ENCODE results near the gene CCDC154. TPM values are rescaled to one million over a fixed set of nuclear protein-coding genes. Genes with fewer than 3 reads are reported as not detected.

Gene CCDC154
- polyA plus RNA-seq, 6 donors from 2014 or later = 0.16 to 0.26 TPM; not detected in 4

DNA sequence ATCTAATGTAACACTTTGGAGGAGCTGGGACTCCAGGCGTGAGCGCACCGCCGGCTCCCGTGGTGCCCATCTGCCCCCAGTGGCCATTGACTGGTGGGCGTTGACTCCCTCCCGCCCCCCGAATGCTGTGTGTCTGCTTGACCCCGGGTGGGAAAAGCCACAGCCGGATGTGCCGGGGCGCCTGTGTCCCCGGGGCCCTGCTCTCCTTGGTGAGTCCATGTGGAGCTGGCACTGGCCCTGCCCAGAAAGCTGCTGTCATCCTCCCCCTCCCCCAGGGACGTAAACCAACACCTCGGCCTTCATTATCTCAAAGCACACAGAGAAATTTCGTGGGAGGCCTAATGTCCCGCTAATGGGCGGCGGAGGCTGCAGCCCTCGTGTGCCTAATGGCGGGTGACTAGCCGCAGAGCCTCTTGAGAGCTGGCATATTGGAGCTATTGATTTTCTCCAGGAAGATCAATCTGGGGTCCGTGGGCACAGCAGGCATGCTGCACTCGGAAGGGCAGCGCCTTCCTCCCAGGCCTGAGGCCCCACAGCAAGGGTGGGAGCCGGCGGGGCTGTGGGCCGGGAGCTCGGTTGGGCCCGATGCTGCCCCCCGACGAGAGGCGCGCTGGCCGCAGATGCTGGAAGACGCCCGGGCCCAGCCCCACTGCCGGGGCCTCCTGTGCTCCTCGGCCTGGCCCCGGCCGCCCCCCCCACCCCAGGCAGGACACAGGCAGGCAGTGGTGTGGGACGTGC is 17.5 kb downstream of the CCDC154 start:
- no peaks in the 10 kb centered on the region for H3K36me3 Mint-ChIP-seq
- H3K9me3 Mint-ChIP-seq = no peaks in the 10 kb centered on the region
- DNase-seq (no peak), ATAC-seq (ENCODE audit: low read depth in 2 of 2) (no peak)
- H3K4me1 Mint-ChIP-seq = peaks cover 5 to 15% (median 8%) of the 10 kb centered on the region in 3 donors
- H3K27me3 Mint-ChIP-seq = no peaks in the 10 kb centered on the region
- H3K4me3 Mint-ChIP-seq = peak overlapping the region in 1 of 8 donors; percentile 21
- H3K27ac Mint-ChIP-seq = peak overlapping the region in 1 of 6 donors; percentile 33

DNA sequence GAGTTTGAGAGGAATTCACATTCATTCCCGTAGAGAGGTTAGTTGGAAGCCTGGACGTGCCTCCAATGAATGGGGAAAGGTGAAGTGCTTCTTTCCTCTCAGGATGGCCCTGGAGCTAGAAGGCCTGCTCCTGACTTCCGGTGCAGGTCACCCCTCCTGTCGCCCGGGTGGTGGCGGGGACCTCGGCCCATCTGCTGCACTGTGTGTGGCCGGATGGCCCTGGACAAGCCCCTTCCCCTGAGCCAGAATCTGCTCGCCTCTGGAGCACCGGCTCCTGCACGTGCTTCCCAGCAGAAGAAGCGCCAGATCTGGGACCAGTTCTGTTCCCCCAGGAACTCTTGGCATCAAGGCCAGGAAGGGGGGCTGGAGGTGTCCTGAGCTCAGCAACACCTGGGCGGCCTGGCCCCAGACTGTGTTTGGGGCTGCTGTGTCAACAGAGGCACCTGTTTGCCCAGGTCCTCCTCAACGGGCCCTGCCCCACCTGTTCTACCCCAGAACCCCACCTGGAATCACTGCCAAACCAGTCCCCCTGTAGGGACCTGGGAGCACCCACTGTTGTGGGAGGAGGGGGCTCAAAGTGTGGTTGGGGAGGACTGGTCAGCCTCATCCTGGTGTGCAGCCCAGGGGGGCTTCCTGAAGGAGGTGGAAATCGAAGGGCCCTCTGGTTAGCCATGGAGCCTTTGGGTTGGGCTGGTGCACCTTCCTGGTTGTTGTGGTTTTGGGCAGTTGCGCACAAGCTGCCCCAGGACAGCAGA is 18.6 kb downstream of the CCDC154 start:
- Mint-ChIP-seq H3K36me3 (no peaks in the 10 kb centered on the region), H3K27ac (peak overlapping the region in 1 of 6 donors; percentile 54), H3K4me3 (peak overlapping the region in 1 of 8 donors; percentile 42), H3K4me1 (peaks cover 11 to 22% (median 14%) of the 10 kb centered on the region in 3 donors), H3K27me3 (no peaks in the 10 kb centered on the region), H3K9me3 (no peaks in the 10 kb centered on the region)
- ATAC-seq (ENCODE audit: low read depth in 2 of 2) = no peak
- no peak for DNase-seq

- ATAC-seq (ENCODE audit: low read depth in 2 of 2) = no peak
- Mint-ChIP-seq H3K36me3 (no peaks in the 10 kb centered on the region), H3K27me3 (no peaks in the 10 kb centered on the region), H3K9me3 (no peaks in the 10 kb centered on the region), H3K4me1 (peaks cover 7 to 29% (median 14%) of the 10 kb centered on the region in 3 donors), H3K27ac (peak overlapping the region in 1 of 6 donors; percentile 62), H3K4me3 (peak overlapping the region in 1 of 8 donors; percentile 96)
- DNase-seq = no peak
Measured at GRCh38 chr16:1424028-1424427, 20.3 kb downstream of the CCDC154 start.

- DNase-seq (no peak), ATAC-seq (ENCODE audit: low read depth in 2 of 2) (no peak)
- Mint-ChIP-seq H3K4me1 (peaks cover 7 to 39% (median 14%) of the 10 kb centered on the region in 3 donors), H3K4me3 (peak overlapping the region in 7 of 8 donors; percentile 56 to 96 (median 94)), H3K27ac (peak overlapping the region in 4 of 6 donors; percentile 34 to 96 (median 74)), H3K36me3 (no peaks in the 10 kb centered on the region), H3K9me3 (no peaks in the 10 kb centered on the region), H3K27me3 (no peaks in the 10 kb centered on the region)
Measured at GRCh38 chr16:1422076-1422475, 22.3 kb downstream of the CCDC154 start.

- Mint-ChIP-seq H3K4me3 (peak overlapping the region; percentile 90 to 96 (median 96)), H3K27me3 (no peaks in the 10 kb centered on the region), H3K27ac (peak overlapping the region; percentile 33 to 97 (median 92)), H3K4me1 (peaks cover 7 to 43% (median 16%) of the 10 kb centered on the region in 3 donors), H3K36me3 (no peaks in the 10 kb centered on the region), H3K9me3 (no peaks in the 10 kb centered on the region)
- ATAC-seq (ENCODE audit: low read depth in 2 of 2) = no peak
- DNase-seq = no peak
Measured at GRCh38 chr16:1420111-1420539, 24.2 kb downstream of the CCDC154 start.

DNA sequence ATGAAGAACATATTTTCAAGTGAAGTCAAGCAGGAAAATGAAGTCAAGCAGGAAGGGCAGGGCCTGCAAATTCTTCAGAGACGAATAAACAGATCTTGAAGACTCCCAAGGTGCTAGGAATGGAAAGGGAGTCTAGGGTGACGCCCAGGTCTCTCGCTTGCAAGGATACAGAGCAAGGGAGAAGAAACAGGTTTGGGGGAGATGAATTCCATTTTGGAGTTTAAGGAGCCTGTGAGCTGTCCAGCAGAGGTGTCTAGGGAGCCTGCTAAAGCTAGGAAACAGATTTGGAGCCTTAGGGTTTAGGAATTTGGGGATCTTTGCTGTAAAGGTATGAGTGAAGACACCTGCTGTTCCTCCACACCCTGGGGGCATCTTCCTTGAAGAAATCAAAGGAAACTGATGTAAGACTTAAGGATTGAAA is 27.8 kb downstream of the CCDC154 start:
- ATAC-seq (ENCODE audit: low read depth in 2 of 2) (no peak), DNase-seq (no peak)
- H3K4me1 Mint-ChIP-seq = peaks cover 3 to 52% (median 13%) of the 10 kb centered on the region in 3 donors
- no peaks in the 10 kb centered on the region for H3K9me3 Mint-ChIP-seq
- H3K36me3 Mint-ChIP-seq = no peaks in the 10 kb centered on the region
- peak overlapping the region in 4 of 8 donors; percentile 39 to 72 (median 47) for H3K4me3 Mint-ChIP-seq
- no peaks in the 10 kb centered on the region for H3K27me3 Mint-ChIP-seq
- H3K27ac Mint-ChIP-seq = peak overlapping the region in 2 of 6 donors; percentile 72 to 90

DNA sequence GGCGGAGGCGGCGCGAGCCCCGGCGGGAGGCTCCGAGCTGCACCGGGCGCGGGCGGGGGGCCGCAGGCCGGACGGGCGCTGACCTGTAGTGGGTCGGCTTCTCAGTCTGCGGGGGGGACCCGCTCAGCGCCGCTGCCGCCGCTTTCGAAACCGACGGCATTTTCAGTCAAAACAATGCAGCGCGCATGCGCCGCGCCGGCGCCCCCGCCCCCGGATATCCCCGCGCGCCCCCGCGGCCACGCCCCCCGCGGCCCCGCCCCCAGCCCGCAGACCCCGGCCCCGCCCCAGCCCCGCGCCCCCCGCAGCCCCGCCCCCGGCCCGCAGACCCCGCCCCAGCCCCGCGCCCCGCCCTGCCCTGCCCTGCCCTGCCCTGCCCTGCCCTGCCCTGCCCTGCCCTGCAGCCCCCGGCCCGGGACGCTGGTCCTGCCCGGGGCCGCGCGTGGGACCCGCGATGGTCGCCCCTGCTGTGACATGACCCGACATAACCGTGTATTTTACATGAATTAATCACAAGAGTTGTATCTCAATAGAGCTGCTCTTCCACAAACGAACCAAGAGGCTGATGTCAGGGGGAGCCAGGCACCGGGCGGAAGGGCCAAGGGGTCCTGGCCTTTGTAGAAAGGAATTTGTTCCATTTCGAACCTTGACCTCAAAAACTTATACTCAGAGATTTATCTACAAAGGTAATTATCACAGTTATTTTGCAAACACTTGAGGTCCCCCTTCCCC is 29.7 kb downstream of the CCDC154 start, which contains the start of gene UNKL:
UNKL (minus strand) TSS at position 173 of the 729 bp plus-strand sequence; CDS start at position 160, 13 bp downstream.
- Mint-ChIP-seq H3K27ac (peak within 1 kb of the TSS; percentile 82 to 97 (median 93)), H3K4me3 (peak within 1 kb of the TSS; percentile 84 to 95 (median 88)), H3K4me1 (peaks cover 0 to 46% (median 9%) of the 10 kb centered on the region in 3 donors), H3K36me3 (no peaks in the 10 kb centered on the region), H3K27me3 (no peaks in the 10 kb centered on the region), H3K9me3 (no peaks in the 10 kb centered on the region)
- DNase-seq = peak; percentile 76
- ATAC-seq (ENCODE audit: low read depth in 2 of 2) = peak; percentile 68 to 73

- peak overlapping the region; percentile 84 to 95 (median 88) for H3K4me3 Mint-ChIP-seq
- H3K27me3 Mint-ChIP-seq = no peaks in the 10 kb centered on the region
Measured at GRCh38 chr16:1413684-1414531, 30.4 kb downstream of the CCDC154 start.

DNA sequence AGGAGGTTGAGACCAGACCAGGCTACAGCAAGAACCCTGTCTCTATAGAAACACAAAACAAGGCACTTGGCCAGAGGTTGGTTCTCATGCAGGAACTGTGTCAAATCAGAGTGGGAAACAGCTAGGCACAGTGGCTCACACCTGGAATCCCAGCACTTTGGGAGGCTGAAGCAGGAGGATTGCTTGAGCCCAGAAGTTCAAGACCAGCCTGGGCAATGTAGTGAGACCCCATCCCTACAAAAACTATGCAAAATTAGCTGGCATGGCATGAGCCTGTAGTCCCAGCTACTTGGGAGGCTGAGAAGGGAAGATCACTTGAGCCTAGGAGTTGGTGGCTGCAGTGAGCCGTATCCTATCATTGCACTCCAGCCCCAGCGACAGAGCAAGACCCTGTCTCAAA is 31.5 kb downstream of the CCDC154 start:
- no peak for ATAC-seq (ENCODE audit: low read depth in 2 of 2)
- peak overlapping the region in 1 of 6 donors; percentile 73 for H3K27ac Mint-ChIP-seq
- no peaks in the 10 kb centered on the region for H3K9me3 Mint-ChIP-seq
- DNase-seq = no peak
- no peaks in the 10 kb centered on the region for H3K27me3 Mint-ChIP-seq
- H3K4me3 Mint-ChIP-seq = peak overlapping the region; percentile 29 to 95 (median 81)
- H3K4me1 Mint-ChIP-seq = peaks cover 8 to 43% (median 16%) of the 10 kb centered on the region in 3 donors
- H3K36me3 Mint-ChIP-seq = no peaks in the 10 kb centered on the region

More at GRCh38 chr16:1413684-1414531, 30.4 kb downstream of the CCDC154 start:
- H3K36me3 Mint-ChIP-seq = no peaks in the 10 kb centered on the region
- H3K9me3 Mint-ChIP-seq = no peaks in the 10 kb centered on the region
- DNase-seq (peak; percentile 60), ATAC-seq (ENCODE audit: low read depth in 2 of 2) (peak; percentile 75)
- peak overlapping the region; percentile 82 to 97 (median 88) for H3K27ac Mint-ChIP-seq
- peaks cover 0 to 45% (median 9%) of the 10 kb centered on the region in 3 donors for H3K4me1 Mint-ChIP-seq

DNA sequence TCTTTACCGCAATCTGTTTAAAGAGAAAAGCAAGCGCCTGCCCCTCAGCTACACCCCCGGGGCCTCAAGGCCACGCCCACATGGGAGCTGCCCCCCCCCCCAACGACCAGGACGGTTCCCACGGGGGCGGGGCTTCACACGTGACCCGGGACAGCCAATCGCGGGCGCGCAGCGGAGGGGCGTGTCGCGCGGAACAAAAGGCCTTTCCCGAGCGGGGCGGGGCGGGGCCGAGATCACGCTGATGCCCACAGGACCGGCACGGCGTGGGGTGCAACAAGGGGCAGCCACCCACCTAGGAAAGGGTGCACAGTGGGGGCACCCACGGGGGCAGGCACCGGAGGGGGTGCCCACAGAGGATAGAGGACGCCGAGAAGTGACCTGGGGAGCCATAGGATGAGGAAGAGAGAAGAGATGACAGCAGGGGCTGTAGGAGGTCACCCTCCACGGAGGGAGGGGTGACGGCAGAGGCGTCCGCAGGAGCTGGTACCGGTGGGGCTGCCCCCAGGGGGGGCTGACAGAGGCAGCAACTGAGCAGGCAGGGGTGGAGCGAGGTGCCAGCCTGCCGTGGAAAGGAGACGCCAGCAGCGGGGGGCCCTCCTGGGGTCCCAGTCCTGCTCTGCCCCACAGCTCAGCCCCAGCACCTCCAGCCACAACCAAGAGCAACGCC is 36.1 kb downstream of the CCDC154 start:
- Mint-ChIP-seq H3K9me3 (no peaks in the 10 kb centered on the region), H3K27ac (peak overlapping the region in 5 of 6 donors; percentile 33 to 93 (median 79)), H3K27me3 (no peaks in the 10 kb centered on the region), H3K36me3 (no peaks in the 10 kb centered on the region), H3K4me3 (peak overlapping the region; percentile 62 to 88 (median 81)), H3K4me1 (peaks cover 12 to 48% (median 42%) of the 10 kb centered on the region in 3 donors)
- ATAC-seq (ENCODE audit: low read depth in 2 of 2) (peak; percentile 90 to 93), DNase-seq (peak; percentile 95)

DNA sequence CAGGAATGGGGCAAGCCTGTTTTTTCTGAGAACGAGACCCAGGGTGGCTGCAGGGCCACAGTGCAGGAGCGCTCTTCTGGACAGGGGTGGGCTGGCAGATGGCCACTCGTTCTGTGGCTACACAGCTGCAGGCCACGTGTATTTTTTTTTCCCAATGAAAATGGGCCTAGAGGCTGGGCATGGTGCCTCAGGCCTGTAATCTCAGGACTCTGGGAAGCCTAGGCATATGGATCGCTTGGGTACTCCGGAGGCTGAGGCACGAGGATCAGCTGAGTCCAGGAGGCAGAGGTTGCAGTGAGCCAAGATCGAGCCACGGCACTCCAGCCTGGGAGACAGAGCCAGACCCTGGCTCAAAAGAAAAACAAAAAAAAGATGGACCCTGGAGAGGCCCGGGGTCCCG is 36.6 kb downstream of the CCDC154 start:
- no peaks in the 10 kb centered on the region for H3K36me3 Mint-ChIP-seq
- DNase-seq (no peak), ATAC-seq (ENCODE audit: low read depth in 2 of 2) (no peak)
- no peaks in the 10 kb centered on the region for H3K9me3 Mint-ChIP-seq
- H3K27ac Mint-ChIP-seq = peak overlapping the region in 5 of 6 donors; percentile 50 to 83 (median 79)
- H3K4me3 Mint-ChIP-seq = peak overlapping the region in 7 of 8 donors; percentile 79 to 85 (median 82)
- H3K27me3 Mint-ChIP-seq = no peaks in the 10 kb centered on the region
- peaks cover 14 to 44% (median 43%) of the 10 kb centered on the region in 3 donors for H3K4me1 Mint-ChIP-seq

GRCh38 chr16:1403733-1404132 is 40.6 kb downstream of the CCDC154 start:
- no peaks in the 10 kb centered on the region for H3K9me3 Mint-ChIP-seq
- H3K27ac Mint-ChIP-seq = peak overlapping the region in 1 of 6 donors; percentile 21
- ATAC-seq (ENCODE audit: low read depth in 2 of 2) (no peak), DNase-seq (no peak)
- H3K4me1 Mint-ChIP-seq = peaks cover 14 to 39% (median 22%) of the 10 kb centered on the region in 3 donors
- H3K4me3 Mint-ChIP-seq = peak overlapping the region in 1 of 8 donors; percentile 74
- H3K27me3 Mint-ChIP-seq = no peaks in the 10 kb centered on the region
- no peaks in the 10 kb centered on the region for H3K36me3 Mint-ChIP-seq
